GM12801 (cell line): Measurements from ENCODE around the gene PMVK.

Experiments used
- CTCF ChIP-seq: IDR thresholded peaks from one replicate; pipeline ENCODE4 v1.5.1; 2011; ENCODE audit warnings: control low read depth; ENCODE audit not compliant: insufficient read length; ENCODE audit errors: extremely low read depth

The PMVK gene

GRCh38 chr1:154937085-154937987 lies 817 bp upstream of the PMVK start:
- TF ChIP-seq CTCF, result no peak

GRCh38 chr1:154935749-154936554 lies 567 bp downstream of the PMVK start:
- TF ChIP-seq CTCF, result no peak

DNA sequence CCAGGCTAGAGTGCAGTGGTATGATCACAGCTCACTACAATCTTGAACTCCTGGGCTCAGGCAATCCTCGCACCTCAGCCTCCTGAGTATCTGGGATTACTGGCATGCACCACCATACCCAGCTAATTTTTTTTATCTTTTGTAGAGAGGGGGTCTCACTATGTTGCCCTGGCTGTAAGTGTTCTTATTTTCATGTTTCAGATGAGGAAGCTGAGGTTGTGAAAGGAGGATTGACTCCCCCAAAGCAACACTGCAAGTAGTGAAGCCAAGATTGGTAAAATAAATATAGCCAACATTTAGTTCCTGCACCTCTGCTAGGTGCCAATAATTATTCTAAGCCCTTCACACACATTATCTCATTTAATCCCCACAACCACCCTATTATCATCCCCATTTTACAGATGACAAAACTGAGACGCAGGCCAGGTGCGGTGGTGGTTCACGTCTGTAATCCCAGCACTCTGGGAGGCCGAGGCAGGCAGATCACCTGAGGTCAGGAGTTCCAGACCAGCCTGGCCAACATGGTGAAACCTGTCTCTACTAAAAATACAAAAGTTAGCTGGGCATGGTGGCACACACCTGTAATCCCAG lies 2.1 kb downstream of the PMVK start:
- no peak for TF ChIP-seq CTCF

GRCh38 chr1:154931940-154932487 lies 4.5 kb downstream of the PMVK start:
- TF ChIP-seq CTCF, result no peak

DNA sequence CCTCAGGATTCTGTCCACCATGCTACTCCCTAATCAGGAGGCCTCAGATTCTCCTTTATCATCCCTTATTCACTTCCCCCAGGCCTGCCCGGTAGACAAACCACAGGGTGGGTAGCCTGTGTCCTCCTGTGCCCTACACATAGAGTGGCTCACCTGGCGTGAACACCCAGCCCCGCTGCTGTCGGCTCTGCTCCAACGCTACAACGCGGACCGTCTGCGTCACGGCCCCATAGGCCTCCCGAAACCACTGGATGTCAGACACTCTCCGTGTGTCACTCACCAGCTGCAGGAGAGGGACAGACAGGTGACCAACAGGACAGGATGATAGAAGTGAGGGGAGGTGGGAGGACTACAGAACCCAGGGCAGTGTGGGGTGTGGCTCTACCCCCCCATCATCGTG lies 10.3 kb downstream of the PMVK start:
- no peak for TF ChIP-seq CTCF

GRCh38 chr1:154925335-154926170 lies 11.0 kb downstream of the PMVK start:
- TF ChIP-seq CTCF, result no peak
